K562 (cell line): ENCODE measurements around the gene GFRA1. TPM values are rescaled to one million over a fixed set of nuclear protein-coding genes. Genes with fewer than 3 reads are reported as not detected.

Source experiments
- ATAC-seq: fragments of 200-7000 bp; cut with Tn5 transposase; 3 replicates; pipeline ENCODE4 v1.9.1; 2020; ENCODE audit warnings: moderate library complexity
- BruUV-seq: library from RNA; stranded (reverse); fragments of 400-500 nt; replicated peaks from 2 replicates; lab custom pipeline; 2021; lab: Mats Ljungman, UMichigan
- CTCF ChIA-PET: fragments of 300-600 bp; formaldehyde crosslinking; extraction: SDS; loops from one replicate; lab custom pipeline; 2021; ENCODE audit warnings: low intra/inter-chr PET ratio; lab: Yijun Ruan, JAX
- POLR2A ChIA-PET: fragments of 300-600, 350-650 bp; sonication (Branson Sonifier 250); formaldehyde crosslinking; extraction: SDS; loops from one replicate; lab custom pipeline; 2021; ENCODE audit warnings: antibody characterized with exemption, inconsistent platforms; lab: Yijun Ruan, JAX
- DNase-seq, 4 experiments: peaks; one replicate each; pipeline versions ENCODE4 v3.0.0 to v3.0.0-alpha.2; 2011 to 2018; ENCODE audit warnings: low spot score in 3 of 4, mixed read lengths in 3 of 4; ENCODE audit errors: extremely low read depth in 1 of 4
- FAIRE-seq: peaks from 2 replicates; lab custom pipeline; 2011; peaks lifted over from hg19 to GRCh38; lab: Jason Lieb, UNC
- H2AFZ ChIP-seq: 2 replicates; pipeline ENCODE4 v1.6.0; 2011; ENCODE audit warnings: low read depth, low read length, control low read depth, inconsistent platforms
- H3K27ac ChIP-seq: fragments of 200-600 bp; 3 replicates; pipeline ENCODE4 v1.8.0; 2011; ENCODE audit warnings: low read depth, mild to moderate bottlenecking, control low read depth, inconsistent platforms, low read length, moderate library complexity, mixed read lengths; ENCODE audit errors: extremely low read depth
- H3K27me3 ChIP-seq, 2 experiments: fragments of 300-600 bp in 1 of 2; 2 replicates in 1 of 2; 3 replicates in 1 of 2; pipeline versions ENCODE4 v1.6.0 to v1.8.0; 2011; ENCODE audit warnings: inconsistent platforms in 2 of 2, low read length in 2 of 2, mild to moderate bottlenecking in 1 of 2, mixed read lengths in 1 of 2, moderate library complexity in 1 of 2; ENCODE audit not compliant: control insufficient read depth in 2 of 2, insufficient read depth in 2 of 2
- H3K36me3 ChIP-seq: fragments of 300-600 bp; 3 replicates; pipeline ENCODE4 v1.8.0; 2011; ENCODE audit warnings: mild to moderate bottlenecking, low read length, inconsistent platforms; ENCODE audit not compliant: control insufficient read depth, insufficient read depth
- H3K4me1 ChIP-seq, 2 experiments: fragments of 200-600 bp in 1 of 2; replicated peaks in 1 of 2; 2 replicates in 1 of 2; 3 replicates in 1 of 2; pipeline versions ENCODE4 v1.5.1 to v1.8.0; 2011; ENCODE audit warnings: inconsistent platforms in 2 of 2, low read length in 2 of 2, mild to moderate bottlenecking in 1 of 2, mixed read lengths in 1 of 2, moderate library complexity in 1 of 2; ENCODE audit not compliant: control insufficient read depth in 2 of 2, insufficient read depth in 2 of 2
- H3K4me2 ChIP-seq: 2 replicates; pipeline ENCODE4 v1.6.1; 2011; ENCODE audit warnings: low read length, control low read depth, inconsistent platforms, mixed read lengths; ENCODE audit not compliant: insufficient read depth
- H3K4me3 ChIP-seq: fragments of 200-600 bp; sonication (generic), shearing (Covaris generic); 2 replicates; pipeline ENCODE4 v1.5.1; 2016; ENCODE audit warnings: control low read depth, inconsistent platforms
- H3K79me2 ChIP-seq: fragments of 200-600 bp; 3 replicates; pipeline ENCODE4 v1.8.0; 2011; ENCODE audit warnings: low read length, inconsistent platforms; ENCODE audit not compliant: control insufficient read depth, insufficient read depth
- H3K9ac ChIP-seq, 2 experiments: 2 replicates each; pipeline versions ENCODE4 v1.6.0 to v1.6.1; 2011; ENCODE audit warnings: low read depth in 2 of 2, low read length in 2 of 2, control low read depth in 1 of 2, inconsistent platforms in 1 of 2, mild to moderate bottlenecking in 1 of 2, mixed read lengths in 1 of 2; ENCODE audit not compliant: insufficient read depth in 1 of 2
- H3K9me1 ChIP-seq: one replicate; pipeline ENCODE4 v1.6.0; 2011; ENCODE audit warnings: inconsistent platforms, mild to moderate bottlenecking, low read length, moderate library complexity; ENCODE audit not compliant: control insufficient read depth, insufficient read depth
- H3K9me3 ChIP-seq: replicated peaks from 2 replicates; pipeline ENCODE4 v1.5.1; 2011; ENCODE audit warnings: low read depth, low read length, inconsistent platforms; ENCODE audit not compliant: control insufficient read depth, insufficient read depth
- H4K20me1 ChIP-seq: replicated peaks from 2 replicates; pipeline ENCODE4 v1.6.1; 2011; ENCODE audit warnings: low read length, inconsistent platforms, mixed read lengths; ENCODE audit not compliant: control insufficient read depth, insufficient read depth
- FOXJ3 ChIP-seq: sonication (generic); formaldehyde crosslinking; IDR thresholded peaks from 2 replicates; pipeline ENCODE4 v1.4.0; 2020; ENCODE audit warnings: mild to moderate bottlenecking, missing genetic modification reagents
- ILK ChIP-seq: fragments of 450-650 bp; IDR thresholded peaks from 2 replicates; pipeline ENCODE4 v1.6.1; 2016; ENCODE audit warnings: missing genetic modification characterization, low read depth, mild to moderate bottlenecking, missing compliant biosample characterization, moderate library complexity, borderline replicate concordance
- KAT8 ChIP-seq: fragments of 450-650 bp; IDR thresholded peaks from 2 replicates; pipeline ENCODE4 v1.6.1; 2016; ENCODE audit warnings: low read depth, mild to moderate bottlenecking
- NCOA1 ChIP-seq: fragments of 450-650 bp; IDR thresholded peaks from 2 replicates; pipeline ENCODE4 v1.6.1; 2016; ENCODE audit warnings: low read depth
- PBX2 ChIP-seq, 2 experiments: IDR thresholded peaks in 1 of 2; conservative IDR thresholded peaks in 1 of 2; 2 replicates each; pipeline ENCODE4 v1.6.1; 2016; ENCODE audit warnings: low read depth in 2 of 2, mild to moderate bottlenecking in 1 of 2, missing compliant biosample characterization in 1 of 2, missing genetic modification characterization in 1 of 2, moderate library complexity in 1 of 2
- RAD51 ChIP-seq: fragments of 450-650 bp; IDR thresholded peaks from 2 replicates; pipeline ENCODE4 v1.7.1; 2016; ENCODE audit warnings: low read depth, mild to moderate bottlenecking, borderline replicate concordance
- RFX1 ChIP-seq: fragments of 450-650 bp; IDR thresholded peaks from 2 replicates; pipeline ENCODE4 v1.6.1; 2016; ENCODE audit warnings: mild to moderate bottlenecking, moderate library complexity
- SMAD1 ChIP-seq: fragments of 150-350 bp; IDR thresholded peaks from 2 replicates; pipeline ENCODE4 v1.6.1; 2014; ENCODE audit warnings: low read length, low read depth; ENCODE audit not compliant: partially characterized antibody
- TAF15 ChIP-seq: fragments of 200-400 bp; formaldehyde crosslinking; IDR thresholded peaks from 2 replicates; pipeline ENCODE4 v1.6.1; 2017; ENCODE audit warnings: mild to moderate bottlenecking, low read depth, low read length, moderate library complexity
- ZNF282 ChIP-seq: sonication (generic); formaldehyde crosslinking; IDR thresholded peaks from 2 replicates; pipeline ENCODE4 v1.8.1; 2023; ENCODE audit warnings: missing genetic modification reagents
- ZNF347 ChIP-seq: fragments of 450-650 bp; formaldehyde crosslinking; IDR thresholded peaks from 2 replicates; pipeline ENCODE4 v1.4.0; 2020; ENCODE audit warnings: low read depth, mild to moderate bottlenecking, moderate library complexity
- WGBS: fragments of 100-300 bp; shearing (Covaris generic); methylation state at CpG from one replicate; pipeline ENCODE4 v1.1.6; 2016; ENCODE audit warnings: low coverage, mixed read lengths; ENCODE audit not compliant: insufficient coverage; ENCODE audit errors: missing lambda C conversion rate; 5-methylcytosine and 5-hydroxymethylcytosine counted together
- in situ Hi-C: fragments of 300-500 bp; cut with MboI; formaldehyde crosslinking; loops from 4 replicates; pipeline ENCODE4 v1.15.0; 2018; ENCODE audit warnings: inconsistent platforms, mixed read lengths
- intact Hi-C: fragments of 100-400 bp; cut with micrococcal nuclease; formaldehyde crosslinking; loops from 2 replicates; pipeline ENCODE4 v1.14.2; 2022
- polyA plus RNA-seq, 8 experiments: library from polyadenylated mRNA; depleted of rRNA in 4 of 8; stranded (reverse) in 5 of 8; unstranded in 3 of 8; fragments of >200 nt; fragmentation: Nextera tagmentation in 2 of 8; fragmentation: Illumina TruSeq in 1 of 8; extraction: Ambion mirVana in 2 of 8; extraction: Trizol in 1 of 8; gene quantifications; 2 replicates each; pipeline versions ENCODE4 v1.2.1 to v1.2.3, GENCODE V29; 2011 to 2014; ENCODE audit warnings: inconsistent platforms in 1 of 8, missing spikeins in 1 of 8
- total RNA-seq, 7 experiments: library from RNA; depleted of rRNA in 6 of 7; stranded (reverse); fragments of >200 nt in 6 of 7; fragmentation: Illumina TruSeq in 2 of 7; extraction: Trizol in 2 of 7; gene quantifications; 2 replicates each; pipeline versions ENCODE4 v1.2.1 to v1.2.3, GENCODE V29; 2011 to 2021; ENCODE audit warnings: low replicate concordance in 1 of 7
- TF ChIP-seq, protein P1 (sequence below): sonication (generic); IDR thresholded peaks from 2 replicates; pipeline ENCODE4 v1.6.1; 2016
- TF ChIP-seq, protein P2 (sequence below), 2 experiments: fragments of 450-650 bp; conservative IDR thresholded peaks; 2 replicates each; pipeline ENCODE4 v1.6.1; 2017; ENCODE audit warnings: mild to moderate bottlenecking in 2 of 2, moderate library complexity in 2 of 2
- TF ChIP-seq, protein P3 (sequence below): fragments of 450-650 bp; IDR thresholded peaks from 2 replicates; pipeline ENCODE4 v1.6.1; 2016; ENCODE audit warnings: antibody characterized with exemption
- TF ChIP-seq, protein P4 (sequence below): fragments of 450-650 bp; IDR thresholded peaks from 2 replicates; pipeline ENCODE4 v1.7.0; 2016; ENCODE audit warnings: borderline replicate concordance

GFRA1 gene
- total and polyA plus RNA-seq, 9 of the 15 experiments (the other 6 are each of a cell fraction or from before 2014, with no cell fraction given): 0.04 TPM; not detected in 8

- Histone ChIP-seq H3K4me2 (no peak overlapping the region), H3K27ac (no peak overlapping the region), H4K20me1 (no peaks in the 10 kb centered on the region), H3K9me1 (no peaks in the 10 kb centered on the region), H3K79me2 (no peaks in the 10 kb centered on the region), H3K9me3 (no peaks in the 10 kb centered on the region), H3K4me3 (no peak overlapping the region), H3K4me1 (no peaks in the 10 kb centered on the region), H3K9ac (no peak overlapping the region), H3K36me3 (no peaks in the 10 kb centered on the region), H2AFZ (no peak overlapping the region), H3K27me3 (no peaks in the 10 kb centered on the region)
- WGBS: 3% methylated on average over 3 of the region's 3 CpGs
- FAIRE-seq (no peak), DNase-seq (no peak), ATAC-seq (no peak)
- POLR2A ChIA-PET: no interaction called here
- CTCF ChIA-PET: no interaction called here
- intact Hi-C loops: no loop called here
- BruUV-seq: no TSS peak
- in situ Hi-C loops: no loop called here
- TF ChIP-seq TAF15: no peak
- TF ChIP-seq, protein P1, sequence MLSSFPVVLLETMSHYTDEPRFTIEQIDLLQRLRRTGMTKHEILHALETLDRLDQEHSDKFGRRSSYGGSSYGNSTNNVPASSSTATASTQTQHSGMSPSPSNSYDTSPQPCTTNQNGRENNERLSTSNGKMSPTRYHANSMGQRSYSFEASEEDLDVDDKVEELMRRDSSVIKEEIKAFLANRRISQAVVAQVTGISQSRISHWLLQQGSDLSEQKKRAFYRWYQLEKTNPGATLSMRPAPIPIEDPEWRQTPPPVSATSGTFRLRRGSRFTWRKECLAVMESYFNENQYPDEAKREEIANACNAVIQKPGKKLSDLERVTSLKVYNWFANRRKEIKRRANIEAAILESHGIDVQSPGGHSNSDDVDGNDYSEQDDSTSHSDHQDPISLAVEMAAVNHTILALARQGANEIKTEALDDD: no peak
- TF ChIP-seq RAD51: no peak
- no peak for TF ChIP-seq ILK (tag)
- no peak for TF ChIP-seq FOXJ3 (CRISPR knock-in tag)
- TF ChIP-seq, protein P2, sequence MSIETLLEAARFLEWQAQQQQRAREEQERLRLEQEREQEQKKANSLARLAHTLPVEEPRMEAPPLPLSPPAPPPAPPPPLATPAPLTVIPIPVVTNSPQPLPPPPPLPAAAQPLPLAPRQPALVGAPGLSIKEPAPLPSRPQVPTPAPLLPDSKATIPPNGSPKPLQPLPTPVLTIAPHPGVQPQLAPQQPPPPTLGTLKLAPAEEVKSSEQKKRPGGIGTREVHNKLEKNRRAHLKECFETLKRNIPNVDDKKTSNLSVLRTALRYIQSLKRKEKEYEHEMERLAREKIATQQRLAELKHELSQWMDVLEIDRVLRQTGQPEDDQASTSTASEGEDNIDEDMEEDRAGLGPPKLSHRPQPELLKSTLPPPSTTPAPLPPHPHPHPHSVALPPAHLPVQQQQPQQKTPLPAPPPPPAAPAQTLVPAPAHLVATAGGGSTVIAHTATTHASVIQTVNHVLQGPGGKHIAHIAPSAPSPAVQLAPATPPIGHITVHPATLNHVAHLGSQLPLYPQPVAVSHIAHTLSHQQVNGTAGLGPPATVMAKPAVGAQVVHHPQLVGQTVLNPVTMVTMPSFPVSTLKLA (conservative IDR thresholded peaks at IDR 0.05): no peak
- TF ChIP-seq ZNF282 (CRISPR knock-in tag): no peak
- TF ChIP-seq, protein P3, sequence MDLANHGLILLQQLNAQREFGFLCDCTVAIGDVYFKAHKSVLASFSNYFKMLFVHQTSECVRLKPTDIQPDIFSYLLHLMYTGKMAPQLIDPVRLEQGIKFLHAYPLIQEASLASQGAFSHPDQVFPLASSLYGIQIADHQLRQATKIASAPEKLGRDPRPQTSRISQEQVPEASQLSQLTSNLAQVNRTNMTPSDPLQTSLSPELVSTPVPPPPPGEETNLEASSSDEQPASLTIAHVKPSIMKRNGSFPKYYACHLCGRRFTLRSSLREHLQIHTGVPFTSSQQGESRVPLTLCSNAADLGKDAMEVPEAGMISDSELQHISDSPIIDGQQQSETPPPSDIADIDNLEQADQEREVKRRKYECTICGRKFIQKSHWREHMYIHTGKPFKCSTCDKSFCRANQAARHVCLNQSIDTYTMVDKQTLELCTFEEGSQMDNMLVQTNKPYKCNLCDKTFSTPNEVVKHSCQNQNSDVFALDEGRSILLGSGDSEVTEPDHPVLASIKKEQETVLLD: no peak
- TF ChIP-seq RFX1: no peak
- no peak for TF ChIP-seq SMAD1
- no peak for TF ChIP-seq PBX2 (CRISPR knock-in tag; IDR thresholded peaks at IDR 0.05; ENCODE audit: low read depth)
- TF ChIP-seq PBX2 (tag; conservative IDR thresholded peaks at IDR 0.05; ENCODE audit: low read depth): no peak
- TF ChIP-seq NCOA1: no peak
- no peak for TF ChIP-seq ZNF347 (CRISPR knock-in tag)
- TF ChIP-seq, protein P4, sequence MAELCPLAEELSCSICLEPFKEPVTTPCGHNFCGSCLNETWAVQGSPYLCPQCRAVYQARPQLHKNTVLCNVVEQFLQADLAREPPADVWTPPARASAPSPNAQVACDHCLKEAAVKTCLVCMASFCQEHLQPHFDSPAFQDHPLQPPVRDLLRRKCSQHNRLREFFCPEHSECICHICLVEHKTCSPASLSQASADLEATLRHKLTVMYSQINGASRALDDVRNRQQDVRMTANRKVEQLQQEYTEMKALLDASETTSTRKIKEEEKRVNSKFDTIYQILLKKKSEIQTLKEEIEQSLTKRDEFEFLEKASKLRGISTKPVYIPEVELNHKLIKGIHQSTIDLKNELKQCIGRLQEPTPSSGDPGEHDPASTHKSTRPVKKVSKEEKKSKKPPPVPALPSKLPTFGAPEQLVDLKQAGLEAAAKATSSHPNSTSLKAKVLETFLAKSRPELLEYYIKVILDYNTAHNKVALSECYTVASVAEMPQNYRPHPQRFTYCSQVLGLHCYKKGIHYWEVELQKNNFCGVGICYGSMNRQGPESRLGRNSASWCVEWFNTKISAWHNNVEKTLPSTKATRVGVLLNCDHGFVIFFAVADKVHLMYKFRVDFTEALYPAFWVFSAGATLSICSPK: no peak
- TF ChIP-seq KAT8: no peak
These were observed 196.4 kb downstream of the GFRA1 start for GRCh38 chr10:116076621-116077020.
